Rectal smooth muscle tissue (tissue), 1 donor: ENCODE data around the gene SORCS1.

Experiments used
- H3K27ac ChIP-seq: one replicate; pipeline ENCODE4 v1.7.0; 2013; ENCODE audit warnings: low read depth, low read length, inconsistent platforms
- H3K27me3 ChIP-seq: one replicate; pipeline ENCODE4 v1.7.0; 2013; ENCODE audit warnings: low read length; ENCODE audit not compliant: control insufficient read depth, insufficient read depth
- H3K36me3 ChIP-seq: one replicate; pipeline ENCODE4 v1.7.0; 2013; ENCODE audit warnings: low read length; ENCODE audit not compliant: control insufficient read depth, insufficient read depth
- H3K4me1 ChIP-seq: one replicate; pipeline ENCODE4 v1.7.0; 2013; ENCODE audit warnings: low read length; ENCODE audit not compliant: control insufficient read depth, insufficient read depth
- H3K4me3 ChIP-seq: one replicate; pipeline ENCODE4 v1.7.0; 2013; ENCODE audit warnings: low read length
- H3K9ac ChIP-seq: one replicate; pipeline ENCODE4 v1.7.0; 2013; ENCODE audit warnings: low read length

SORCS1 gene

DNA sequence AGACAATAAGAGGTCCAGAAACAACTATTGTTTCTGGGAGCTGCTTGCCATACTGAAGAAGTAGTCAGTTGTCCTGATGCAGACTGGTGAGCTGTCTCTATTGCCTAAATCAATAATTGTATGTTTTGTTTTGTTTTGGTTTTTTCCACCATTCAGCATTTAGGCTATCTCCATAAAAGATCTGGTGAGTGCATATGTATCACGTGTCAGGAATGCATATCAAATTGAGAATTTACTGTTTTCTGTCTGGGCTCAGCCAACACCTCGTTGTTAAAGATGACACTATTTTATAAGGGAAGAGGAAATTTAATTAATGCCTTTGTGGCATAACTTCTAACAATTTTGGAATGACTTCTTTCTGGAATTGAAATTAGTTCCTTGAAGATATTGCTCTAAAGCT is 66.2 kb downstream of the SORCS1 start:
- Histone ChIP-seq H3K27me3 (no peaks in the 10 kb centered on the region), H3K9ac (no peak overlapping the region), H3K27ac (no peak overlapping the region), H3K4me3 (no peak overlapping the region), H3K36me3 (no peaks in the 10 kb centered on the region), H3K4me1 (peaks cover 1% of the 10 kb centered on the region)

DNA sequence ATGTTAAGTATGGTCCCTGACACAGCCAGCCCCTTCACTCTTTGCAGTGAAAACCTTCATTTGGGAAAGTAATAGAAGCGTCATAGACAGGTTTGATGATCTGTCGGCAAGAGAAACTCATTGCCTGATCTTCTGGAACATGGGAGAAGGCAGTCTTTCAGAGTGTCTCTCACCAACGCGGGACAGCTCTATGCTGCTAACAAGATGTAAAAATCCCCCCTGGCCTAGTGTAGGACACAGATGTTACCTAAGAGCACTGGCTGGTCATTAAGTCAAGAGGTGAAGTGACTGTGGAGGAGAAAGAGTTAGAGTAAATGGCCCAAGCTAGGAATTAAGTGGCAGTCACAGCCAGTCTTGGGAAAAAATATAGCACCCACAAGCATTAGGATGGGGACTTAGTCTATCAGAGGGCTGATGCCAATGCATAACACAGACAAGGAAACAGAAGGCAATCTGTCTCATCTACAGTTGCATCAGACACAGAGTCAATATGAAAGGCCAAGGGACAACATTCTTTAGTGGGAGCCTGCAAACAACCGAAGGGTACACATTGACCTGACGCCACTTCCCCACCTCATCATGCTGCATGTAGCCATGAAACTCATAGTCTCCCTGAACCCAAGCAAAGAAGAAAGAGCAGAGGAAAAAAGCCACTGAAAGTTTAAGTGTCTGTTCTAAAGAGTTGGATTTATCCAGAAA is 69.5 kb downstream of the SORCS1 start:
- Histone ChIP-seq H3K4me1 (no peaks in the 10 kb centered on the region), H3K27ac (no peak overlapping the region), H3K27me3 (no peaks in the 10 kb centered on the region), H3K36me3 (no peaks in the 10 kb centered on the region), H3K4me3 (no peak overlapping the region), H3K9ac (no peak overlapping the region)

DNA sequence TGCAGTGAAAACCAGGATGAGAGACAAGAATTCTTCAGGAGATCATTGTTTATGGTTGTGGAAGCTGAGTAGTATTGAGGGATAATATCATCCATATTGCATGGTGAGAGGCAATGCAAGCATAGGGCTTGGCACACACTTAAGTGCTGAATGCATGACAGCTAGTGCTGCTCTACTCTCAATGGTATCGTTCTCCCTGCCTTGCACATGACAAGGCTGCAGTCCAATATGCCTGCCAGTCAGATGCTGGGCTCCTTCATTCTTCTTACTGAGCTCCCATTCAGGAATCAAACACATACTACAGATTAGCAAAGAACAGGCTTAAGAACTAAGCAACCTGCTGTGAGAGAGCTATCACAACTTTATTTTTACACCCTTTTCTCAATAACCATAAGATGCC is 72.2 kb downstream of the SORCS1 start:
- H3K27ac ChIP-seq, result no peak overlapping the region
- H3K36me3 ChIP-seq, result no peaks in the 10 kb centered on the region
- H3K27me3 ChIP-seq, result no peaks in the 10 kb centered on the region
- H3K4me1 ChIP-seq, result no peaks in the 10 kb centered on the region
- H3K9ac ChIP-seq, result no peak overlapping the region
- no peak overlapping the region for H3K4me3 ChIP-seq

DNA sequence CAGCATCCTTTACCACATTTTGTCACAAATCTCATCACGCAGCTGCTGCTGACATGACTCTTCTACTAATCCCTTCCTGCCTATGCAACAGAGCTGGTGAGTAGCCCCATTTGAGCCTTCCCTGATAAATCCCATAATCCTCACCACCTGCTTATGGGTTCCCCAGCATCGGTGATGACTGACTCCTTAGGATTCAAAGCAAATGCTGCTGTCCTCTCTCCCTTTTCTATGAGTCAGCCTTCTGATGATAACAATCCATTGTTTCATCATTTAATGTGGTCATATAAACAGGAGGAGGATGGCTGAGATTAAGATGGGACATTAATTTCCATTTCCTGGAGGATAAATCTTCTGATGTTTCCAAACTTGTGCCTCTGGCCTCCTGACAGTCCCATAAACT is 73.4 kb downstream of the SORCS1 start:
- H3K4me1 ChIP-seq, result no peaks in the 10 kb centered on the region
- H3K36me3 ChIP-seq, result no peaks in the 10 kb centered on the region
- H3K27ac ChIP-seq, result no peak overlapping the region
- H3K27me3 ChIP-seq, result no peaks in the 10 kb centered on the region
- no peak overlapping the region for H3K9ac ChIP-seq
- H3K4me3 ChIP-seq, result no peak overlapping the region

DNA sequence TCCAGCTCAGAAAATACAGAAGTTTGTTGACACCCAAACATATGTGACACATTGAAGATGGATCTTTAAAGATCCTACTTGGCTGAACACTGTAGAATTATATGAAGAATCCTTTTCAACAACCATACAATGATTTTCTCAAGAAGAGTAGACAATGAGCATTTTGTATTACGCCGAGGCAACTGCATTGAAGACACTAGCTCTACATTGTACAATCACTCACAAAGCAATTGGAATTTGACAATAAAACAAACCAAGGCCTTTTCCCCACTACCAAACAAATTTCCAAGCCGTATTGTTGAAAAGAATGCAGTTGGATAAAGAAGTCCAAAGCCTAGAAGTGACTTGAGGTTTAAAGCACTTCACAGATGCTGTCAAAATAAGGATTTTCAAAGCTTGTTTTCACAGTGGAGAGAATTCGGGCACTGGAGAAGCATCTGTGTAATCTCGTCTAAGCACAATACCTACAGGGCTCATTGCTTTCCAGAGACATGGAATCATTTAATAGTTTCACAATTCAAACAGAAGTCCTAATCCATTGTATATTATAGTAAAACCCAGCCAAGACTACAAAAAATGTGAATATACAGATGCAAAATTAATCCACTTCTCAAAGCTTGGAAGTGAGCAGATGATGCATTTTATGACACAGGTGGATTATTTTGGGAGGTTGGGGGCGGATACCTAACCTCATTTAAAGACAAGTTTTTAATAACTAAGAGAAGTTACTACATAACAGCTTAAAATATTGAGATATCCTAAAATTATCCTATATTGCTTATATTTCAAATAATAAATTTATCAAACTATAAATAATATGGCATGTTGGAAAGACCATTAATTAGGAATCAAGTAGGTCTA is 78.6 kb downstream of the SORCS1 start:
- no peak overlapping the region for H3K27ac ChIP-seq
- no peaks in the 10 kb centered on the region for H3K36me3 ChIP-seq
- no peaks in the 10 kb centered on the region for H3K4me1 ChIP-seq
- no peak overlapping the region for H3K4me3 ChIP-seq
- H3K27me3 ChIP-seq, result no peaks in the 10 kb centered on the region
- H3K9ac ChIP-seq, result no peak overlapping the region

DNA sequence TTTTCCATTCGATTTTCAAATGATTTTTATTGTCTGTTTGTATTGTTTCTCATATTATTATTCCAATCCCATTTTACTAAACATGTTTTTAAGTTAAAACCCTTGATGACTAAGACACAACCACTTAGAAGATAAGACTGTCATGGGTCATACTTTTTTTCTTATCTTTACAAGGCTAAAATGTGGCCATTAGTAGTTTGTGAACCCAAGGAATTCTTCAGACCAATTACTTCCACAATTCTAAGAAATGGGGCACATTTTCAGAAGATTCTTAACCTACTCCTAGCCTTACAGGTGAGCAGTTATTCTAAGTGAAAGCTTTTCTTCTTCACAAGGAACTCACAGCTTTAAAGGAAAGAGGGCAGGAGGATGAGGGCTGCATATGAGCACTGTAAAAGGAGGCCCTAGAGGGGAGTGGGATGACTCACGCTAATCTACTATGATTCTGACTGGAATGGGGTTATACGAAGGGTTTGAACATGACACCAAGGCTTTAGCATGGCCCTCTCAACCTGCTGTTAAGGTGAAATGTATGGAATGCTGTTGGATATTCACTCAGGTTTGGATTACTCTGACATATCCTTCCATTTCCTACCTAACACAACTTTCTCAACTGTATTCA is 81.0 kb downstream of the SORCS1 start:
- Histone ChIP-seq H3K4me1 (peaks cover 7% of the 10 kb centered on the region), H3K27me3 (no peaks in the 10 kb centered on the region), H3K4me3 (no peak overlapping the region), H3K9ac (no peak overlapping the region), H3K36me3 (no peaks in the 10 kb centered on the region), H3K27ac (no peak overlapping the region)

DNA sequence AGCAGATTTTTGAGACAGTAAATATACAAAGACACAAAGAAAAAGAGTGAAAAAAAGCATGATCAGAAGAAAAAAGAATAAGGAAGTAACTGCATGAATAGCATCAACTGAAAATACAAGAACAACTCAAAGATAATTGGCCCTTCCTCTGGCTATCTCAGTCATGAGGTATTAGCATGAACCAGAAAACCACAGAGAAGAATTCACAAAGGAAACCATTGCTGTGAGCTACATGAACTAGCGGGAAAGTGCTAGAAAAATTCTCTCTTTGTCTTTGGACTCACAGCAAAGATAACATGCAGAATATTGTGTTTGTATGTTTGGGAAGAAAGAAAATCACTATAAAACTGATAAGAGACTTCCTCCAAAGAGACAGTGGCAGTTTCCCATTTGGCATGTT is 82.9 kb downstream of the SORCS1 start:
- H3K36me3 ChIP-seq, result no peaks in the 10 kb centered on the region
- H3K4me3 ChIP-seq, result no peak overlapping the region
- H3K4me1 ChIP-seq, result peaks cover 10% of the 10 kb centered on the region
- H3K27ac ChIP-seq, result no peak overlapping the region
- no peaks in the 10 kb centered on the region for H3K27me3 ChIP-seq
- H3K9ac ChIP-seq, result no peak overlapping the region

DNA sequence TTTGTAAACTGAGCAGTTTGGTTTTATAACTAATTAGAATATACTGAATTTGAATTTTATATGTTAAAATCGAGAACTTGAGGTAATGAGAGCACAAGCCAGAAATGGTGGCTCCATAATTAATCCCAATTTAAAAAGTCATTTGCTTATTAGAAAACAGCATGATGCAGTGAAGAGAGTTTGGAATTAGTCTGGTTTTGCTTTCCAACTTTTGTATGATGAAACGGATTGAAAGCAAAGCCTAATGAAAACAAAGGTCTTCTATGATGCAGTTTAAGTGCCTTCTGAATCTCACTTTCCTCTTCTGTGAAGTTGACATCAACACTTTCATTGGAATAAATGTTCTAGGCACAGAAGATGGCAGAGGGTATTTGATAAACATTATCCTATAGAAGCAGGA is 89.4 kb downstream of the SORCS1 start:
- no peaks in the 10 kb centered on the region for H3K27me3 ChIP-seq
- no peak overlapping the region for H3K4me3 ChIP-seq
- peaks cover 4% of the 10 kb centered on the region for H3K4me1 ChIP-seq
- H3K9ac ChIP-seq, result no peak overlapping the region
- no peak overlapping the region for H3K27ac ChIP-seq
- no peaks in the 10 kb centered on the region for H3K36me3 ChIP-seq

DNA sequence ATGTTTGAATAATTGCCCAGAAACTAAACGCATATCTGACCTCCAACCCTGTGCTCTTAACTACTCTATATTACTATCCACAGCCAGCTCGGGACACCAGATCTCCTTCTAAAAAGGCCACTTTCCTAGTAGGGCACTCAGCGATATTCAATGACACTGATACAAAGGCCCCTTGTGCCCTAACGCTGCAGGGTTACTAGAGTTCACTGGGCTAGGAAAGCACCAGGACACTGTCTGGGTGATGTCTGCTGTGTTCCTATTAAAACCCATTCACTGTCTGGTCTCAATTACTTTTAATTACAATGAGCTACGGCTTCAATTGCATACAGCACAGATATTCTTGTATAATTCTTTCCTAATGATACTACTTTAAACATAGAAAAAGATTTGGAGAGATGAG is 91.7 kb downstream of the SORCS1 start:
- Histone ChIP-seq H3K4me1 (peaks cover 3% of the 10 kb centered on the region), H3K9ac (no peak overlapping the region), H3K27ac (no peak overlapping the region), H3K4me3 (no peak overlapping the region), H3K36me3 (no peaks in the 10 kb centered on the region), H3K27me3 (no peaks in the 10 kb centered on the region)

DNA sequence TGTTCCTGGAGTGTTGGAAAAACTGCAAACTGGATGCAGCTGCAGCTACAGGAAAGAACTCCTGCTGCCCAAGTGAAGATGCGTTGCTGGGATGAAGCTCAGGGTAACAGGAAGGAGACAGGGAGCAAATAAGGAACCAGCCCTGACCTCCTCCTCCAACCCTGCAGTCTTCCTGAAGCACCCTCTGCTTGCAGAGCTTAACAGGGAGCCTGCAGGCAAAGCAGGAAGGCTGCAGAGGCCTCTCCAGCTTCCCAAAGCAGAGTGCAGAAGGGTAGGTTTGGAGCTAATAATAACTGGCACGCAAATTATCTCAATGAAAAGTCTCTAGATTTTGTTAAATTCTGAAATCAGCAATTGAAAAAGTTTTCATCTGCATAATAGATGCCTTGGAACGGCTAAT is 92.5 kb downstream of the SORCS1 start:
- no peak overlapping the region for H3K9ac ChIP-seq

DNA sequence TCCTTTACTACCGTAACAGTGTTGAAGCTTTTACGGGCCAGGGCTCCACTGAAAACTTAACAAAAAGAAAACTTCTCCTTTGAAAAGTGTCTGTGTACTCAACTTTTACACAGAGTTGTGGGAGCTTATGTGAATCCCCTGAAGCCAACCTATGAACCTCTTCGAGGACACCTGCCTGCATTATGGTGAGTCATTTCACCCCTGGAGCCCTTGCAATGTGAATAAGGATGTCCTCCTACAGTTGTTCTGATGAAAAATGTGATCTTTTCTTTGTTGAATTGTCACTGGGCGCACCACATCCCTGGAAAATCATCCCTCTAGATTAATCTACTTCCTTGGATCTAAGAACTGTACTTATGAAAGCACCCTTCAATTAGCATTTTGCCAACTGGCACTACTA is 93.2 kb downstream of the SORCS1 start:
- H3K9ac ChIP-seq, result no peak overlapping the region
- peaks cover 4% of the 10 kb centered on the region for H3K4me1 ChIP-seq
- no peak overlapping the region for H3K4me3 ChIP-seq
- no peak overlapping the region for H3K27ac ChIP-seq
- no peaks in the 10 kb centered on the region for H3K36me3 ChIP-seq
- no peaks in the 10 kb centered on the region for H3K27me3 ChIP-seq

More for the DNA sequence above, 92.5 kb downstream of the SORCS1 start:
- H3K27ac ChIP-seq, result no peak overlapping the region
- no peaks in the 10 kb centered on the region for H3K4me1 ChIP-seq
- H3K4me3 ChIP-seq, result no peak overlapping the region
- H3K36me3 ChIP-seq, result no peaks in the 10 kb centered on the region
- H3K27me3 ChIP-seq, result no peaks in the 10 kb centered on the region

DNA sequence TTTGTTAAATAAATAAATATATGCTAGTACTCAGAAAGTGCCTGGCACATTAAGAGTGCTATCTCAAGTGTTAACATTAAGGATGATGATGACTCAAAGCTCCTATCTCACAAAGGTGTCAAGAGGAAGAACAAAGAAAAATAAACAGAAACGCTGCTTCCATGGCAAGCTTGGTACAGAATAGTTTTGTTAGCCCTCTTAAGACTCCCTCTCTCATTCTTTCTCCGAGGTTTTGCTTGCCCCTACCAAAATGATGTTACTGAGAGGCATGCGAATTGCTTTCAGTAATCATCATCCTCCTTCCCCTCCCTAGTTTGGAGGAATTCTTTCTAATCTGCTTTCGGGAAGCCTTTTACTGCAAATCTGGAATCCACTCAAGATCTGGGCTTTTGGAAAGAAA is 96.7 kb downstream of the SORCS1 start:
- Histone ChIP-seq H3K4me1 (peaks cover 4% of the 10 kb centered on the region), H3K9ac (no peak overlapping the region), H3K4me3 (no peak overlapping the region), H3K36me3 (no peaks in the 10 kb centered on the region), H3K27ac (no peak overlapping the region), H3K27me3 (no peaks in the 10 kb centered on the region)
